GDM1 (cell line): ENCODE measurements around the gene RUNX1.

Source experiments
- DNase-seq: peaks from one replicate; lab custom pipeline; 2025; lab: John Stamatoyannopoulos, UW

Gene RUNX1

GRCh38 chr21:35048706-35049617 lies at the start of gene RUNX1:
Gene RUNX1 (minus strand): TSS chr21:35049302.
- peak; percentile 89 for DNase-seq

- no peak for DNase-seq
Measured at GRCh38 chr21:35097525-35097924, 48.4 kb upstream of the RUNX1 start.

- DNase-seq, result no peak
Measured at GRCh38 chr21:35096959-35097358, 47.9 kb upstream of the RUNX1 start.

- no peak for DNase-seq
Measured at GRCh38 chr21:35095859-35096291, 46.8 kb upstream of the RUNX1 start.

GRCh38 chr21:35093514-35093913 lies 44.4 kb upstream of the RUNX1 start:
- no peak for DNase-seq

GRCh38 chr21:35091496-35091895 lies 42.4 kb upstream of the RUNX1 start:
- no peak for DNase-seq

- DNase-seq, result no peak
Measured at GRCh38 chr21:35090403-35090802, 41.3 kb upstream of the RUNX1 start.

GRCh38 chr21:35088319-35088771 lies 39.2 kb upstream of the RUNX1 start:
- no peak for DNase-seq

- no peak for DNase-seq
Measured at GRCh38 chr21:35086357-35086756, 37.3 kb upstream of the RUNX1 start.

- no peak for DNase-seq
Measured at GRCh38 chr21:35084869-35085268, 35.8 kb upstream of the RUNX1 start.

GRCh38 chr21:35083246-35083645 lies 34.1 kb upstream of the RUNX1 start:
- DNase-seq, result no peak

- DNase-seq, result no peak
Measured at GRCh38 chr21:35081861-35082260, 32.8 kb upstream of the RUNX1 start.

- DNase-seq, result no peak
Measured at GRCh38 chr21:35079181-35079580, 30.1 kb upstream of the RUNX1 start.

- DNase-seq, result no peak
Measured at GRCh38 chr21:35077975-35078374, 28.9 kb upstream of the RUNX1 start.

GRCh38 chr21:35077466-35077865 lies 28.4 kb upstream of the RUNX1 start:
- DNase-seq, result no peak

- no peak for DNase-seq
Measured at GRCh38 chr21:35075546-35075945, 26.4 kb upstream of the RUNX1 start.

- DNase-seq, result no peak
Measured at GRCh38 chr21:35072960-35073359, 23.9 kb upstream of the RUNX1 start.

GRCh38 chr21:35072557-35072956 lies 23.5 kb upstream of the RUNX1 start:
- DNase-seq, result no peak

- no peak for DNase-seq
Measured at GRCh38 chr21:35071347-35071746, 22.2 kb upstream of the RUNX1 start.

GRCh38 chr21:35070436-35070835 lies 21.3 kb upstream of the RUNX1 start:
- DNase-seq, result no peak

GRCh38 chr21:35066824-35067223 lies 17.7 kb upstream of the RUNX1 start:
- DNase-seq, result no peak

GRCh38 chr21:35063428-35064172 lies 14.5 kb upstream of the RUNX1 start:
- DNase-seq, result no peak

GRCh38 chr21:35062016-35062415 lies 12.9 kb upstream of the RUNX1 start:
- DNase-seq, result no peak
